ENCODE measurements around the gene ZNF280A. TPM values are rescaled to one million over a fixed set of nuclear protein-coding genes. Genes with fewer than 3 reads are reported as not detected.
"Not testable (repeated sequence)": the region's sequence is repeated elsewhere in the genome, so short reads cannot be mapped to it uniquely, and the experiment has no call there.

The ZNF280A gene
- polyA plus RNA-seq, 10 donors: 0.07 to 0.22 (median 0.18) TPM; not detected in 4

DNA sequence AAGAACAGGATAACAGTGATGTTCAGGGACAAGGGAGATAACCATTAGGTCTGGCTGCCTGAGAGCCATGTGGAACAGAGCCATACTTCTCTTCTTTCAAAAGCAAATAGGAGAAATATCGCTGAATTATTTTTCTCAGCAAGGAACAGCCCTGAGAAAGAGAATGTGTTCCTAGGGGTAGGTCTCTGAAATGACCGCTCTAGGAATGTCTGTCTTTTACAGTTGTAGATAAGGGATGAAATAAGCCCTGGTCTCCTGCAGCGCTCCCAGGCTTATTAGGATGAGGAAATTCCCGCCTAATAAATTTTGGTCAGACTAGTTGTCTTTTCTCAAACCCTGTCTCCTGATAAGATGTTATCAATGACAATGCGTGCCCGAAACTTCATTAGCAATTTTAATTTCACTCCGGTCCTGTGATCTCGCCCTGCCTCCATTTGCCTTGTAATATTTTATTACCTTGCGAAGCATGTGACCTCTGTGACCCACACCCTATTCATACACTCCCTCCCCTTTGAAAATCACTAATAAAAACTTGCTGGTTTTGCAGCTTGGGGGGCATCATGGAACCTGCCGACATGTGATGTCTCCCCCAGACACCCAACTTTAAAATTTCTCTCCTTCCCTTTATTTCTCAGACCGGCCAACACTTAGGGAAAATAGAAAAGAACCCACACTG lies 51.1 kb downstream of the ZNF280A start:
- not testable (repeated sequence) for DNase-seq

GRCh38 chr22:22467112-22467511 lies 53.0 kb downstream of the ZNF280A start:
- no peak for DNase-seq

- DNase-seq: no peak
These were observed 54.3 kb downstream of the ZNF280A start for GRCh38 chr22:22465782-22466181.

- DNase-seq: no peak
These were observed 54.9 kb downstream of the ZNF280A start for GRCh38 chr22:22465094-22465602.

- DNase-seq: no peak
These were observed 55.5 kb downstream of the ZNF280A start for GRCh38 chr22:22464541-22465054.

DNA sequence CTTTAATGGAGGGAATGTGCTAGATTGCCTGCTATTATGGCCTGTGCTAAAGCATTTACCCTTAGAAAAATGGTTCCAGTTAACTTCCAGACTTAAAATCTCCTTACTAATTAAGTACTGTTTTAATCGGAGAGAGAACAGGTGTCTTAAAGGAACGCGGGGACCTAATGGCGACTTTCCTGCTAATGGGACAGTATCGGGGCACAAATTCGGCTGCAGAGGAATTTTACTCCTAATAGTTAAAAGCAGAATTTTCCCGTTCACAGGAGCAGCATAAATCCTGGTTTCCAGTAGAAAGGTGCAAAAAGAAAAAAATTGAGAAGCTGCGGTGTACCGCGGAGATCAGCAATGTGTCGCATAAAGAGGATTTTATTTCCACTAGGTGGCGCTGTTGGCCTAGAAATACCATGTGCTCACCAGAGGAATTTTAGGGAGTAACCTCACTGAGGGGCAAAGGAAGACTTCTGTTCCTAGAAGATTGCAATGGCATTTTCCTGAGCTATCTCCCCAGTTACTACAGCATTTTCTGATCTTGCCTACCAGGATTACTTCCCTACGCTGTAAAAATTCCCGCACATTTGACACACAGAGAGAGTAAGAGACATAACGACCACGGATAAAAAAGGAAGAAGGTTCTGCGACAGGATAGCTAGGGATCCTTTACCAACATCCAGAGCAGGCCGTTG lies 56.1 kb downstream of the ZNF280A start:
- DNase-seq: peak; percentile 59 to 77 (median 64)

Other genes with a start within 250 kb of the ZNF280A start
- 10 to 100 TPM in 1 of 10 donors, 1 to 10 TPM in 9; 3.2 to 12.5 (median 4.9) TPM for gene ZNF280B, start 11.5 kb downstream of the ZNF280A start, polyA plus RNA-seq (ENCODE audit: insufficient read length in 10 of 10)
- 1 to 10 TPM in 1 of 10 donors, under 1 TPM in 1, not detected in 8; 0.77 to 1.5 TPM for gene PRAME, start 39.0 kb upstream of the ZNF280A start, polyA plus RNA-seq (ENCODE audit: insufficient read length in 10 of 10)
- gene GGTLC2, start 124.3 kb upstream of the ZNF280A start, polyA plus RNA-seq (ENCODE audit: insufficient read length in 10 of 10): not detected